Measurements from ENCODE around the gene HTRA3.

DNA sequence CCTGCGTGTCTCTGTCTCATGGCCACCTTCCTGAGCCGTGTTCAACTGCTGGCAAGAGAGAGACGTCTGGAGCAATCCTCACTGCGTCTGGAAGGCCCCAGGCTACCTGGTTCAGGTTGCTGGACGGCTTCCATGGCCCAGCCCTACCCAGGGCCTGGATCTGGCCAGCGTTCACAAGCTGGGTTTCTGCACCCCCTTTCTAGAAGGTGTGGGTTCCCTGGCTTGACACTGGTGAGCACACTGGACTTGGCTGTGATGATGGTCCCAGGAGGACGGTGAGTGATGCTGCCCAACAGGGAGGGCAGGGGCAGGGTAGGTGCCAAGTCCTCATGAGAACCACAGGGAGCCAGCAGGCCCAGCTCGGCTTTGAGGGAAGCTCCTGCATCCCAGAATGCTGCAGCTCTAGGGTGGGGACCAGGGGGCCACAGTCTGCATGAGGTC is 63.4 kb downstream of the HTRA3 start:
- TF ChIP-seq EZH2 (IDR thresholded peaks at IDR 0.05) = no peak
- TF ChIP-seq FOXP2 (optimal IDR thresholded peaks at IDR 0.05; ENCODE audit: control extremely low read depth, extremely low read length, insufficient read depth) = no peak
